ACHN (cell line): ENCODE data around the gene PRR33.
"Not testable (repeated sequence)": the region's sequence is repeated elsewhere in the genome, so short reads cannot be mapped to it uniquely, and the experiment has no call there.

ENCODE experiments used
- DNase-seq: peaks from one replicate; pipeline ENCODE4 v3.0.0-alpha.2; 2015
- in situ Hi-C: cut with HindIII; loops from 2 replicates; pipeline ENCODE4 v1.10.0; 2017; ENCODE audit warnings: low sequenced_read_pairs, low pct_ligation_motif_present, low pct_unique_long_range_greater_than_20kb

Gene PRR33

DNA sequence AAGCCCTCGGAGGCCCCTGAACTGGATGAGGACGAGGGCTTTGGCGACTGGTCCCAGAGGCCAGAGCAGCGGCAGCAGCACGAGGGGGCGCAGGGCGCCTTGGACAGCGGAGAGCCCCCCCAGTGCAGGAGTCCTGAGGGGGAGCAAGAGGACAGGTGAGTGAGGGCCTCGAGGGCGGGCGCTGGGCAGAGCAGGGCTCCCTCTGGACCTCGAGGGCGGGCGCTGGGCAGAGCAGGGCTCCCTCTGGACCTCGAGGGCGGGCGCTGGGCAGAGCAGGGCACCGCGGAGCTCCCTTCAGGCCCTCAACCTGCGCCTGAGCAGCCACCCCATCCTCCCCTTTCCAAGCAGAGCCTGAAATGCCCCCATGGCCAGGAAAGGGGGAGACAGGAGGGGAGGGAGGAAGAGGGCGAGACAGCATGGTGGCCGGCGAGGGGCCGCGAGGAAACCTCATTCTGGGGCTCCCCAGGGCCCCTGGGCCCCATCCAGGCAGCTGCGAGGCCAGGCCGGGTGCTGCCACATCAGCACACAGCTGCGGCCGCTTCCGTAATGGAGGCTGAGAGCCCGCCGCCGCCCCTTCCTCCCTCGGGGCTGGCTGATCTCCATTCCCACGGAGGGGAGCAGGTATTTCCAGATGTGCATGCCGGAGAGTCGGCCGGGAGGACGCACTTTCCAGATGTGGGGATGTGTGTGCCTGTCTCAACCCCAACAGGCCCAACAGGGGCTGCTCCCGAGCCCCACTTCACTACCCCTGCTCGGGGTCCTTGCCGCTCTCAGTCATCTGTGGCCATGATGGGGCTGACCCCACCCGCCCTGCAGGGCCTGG is 10.0 kb downstream of the PRR33 start:
- in situ Hi-C loops: no loop called here
- DNase-seq: no peak

DNA sequence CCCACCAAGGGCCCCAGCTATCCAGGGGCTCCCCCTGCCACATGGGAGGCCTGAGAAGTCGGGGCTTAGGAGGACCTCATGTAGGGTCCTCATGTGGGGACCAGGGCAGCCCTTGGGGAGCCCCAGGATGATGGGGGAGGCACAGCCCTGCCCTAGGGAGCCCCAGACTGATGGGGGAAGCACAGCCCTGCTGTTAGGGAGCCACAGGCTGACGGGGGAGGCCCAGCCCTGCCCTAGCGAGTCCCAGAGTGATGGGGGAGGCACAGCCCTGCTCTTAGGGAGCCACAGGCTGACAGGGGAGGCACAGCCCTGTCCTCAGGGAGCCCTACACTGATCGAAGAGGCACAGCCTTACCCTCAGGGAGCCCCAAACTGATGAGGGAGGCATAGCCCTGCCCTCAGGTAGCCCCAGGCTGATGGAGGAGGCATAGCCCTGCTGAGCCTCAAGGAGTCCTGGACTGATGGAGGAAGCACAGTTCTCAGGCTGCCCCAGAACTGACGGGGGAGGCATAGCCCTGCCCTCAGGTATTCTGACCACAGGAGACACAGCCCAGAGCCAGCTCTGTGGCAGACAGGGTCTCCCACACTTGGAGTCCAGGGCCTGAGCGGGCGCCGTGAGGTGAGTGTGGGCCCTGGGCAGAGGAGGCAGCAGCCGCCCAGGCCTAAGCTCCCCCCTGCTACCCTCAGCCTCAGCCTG is 10.8 kb downstream of the PRR33 start:
- in situ Hi-C loops: no loop called here
- no peak for DNase-seq

DNA sequence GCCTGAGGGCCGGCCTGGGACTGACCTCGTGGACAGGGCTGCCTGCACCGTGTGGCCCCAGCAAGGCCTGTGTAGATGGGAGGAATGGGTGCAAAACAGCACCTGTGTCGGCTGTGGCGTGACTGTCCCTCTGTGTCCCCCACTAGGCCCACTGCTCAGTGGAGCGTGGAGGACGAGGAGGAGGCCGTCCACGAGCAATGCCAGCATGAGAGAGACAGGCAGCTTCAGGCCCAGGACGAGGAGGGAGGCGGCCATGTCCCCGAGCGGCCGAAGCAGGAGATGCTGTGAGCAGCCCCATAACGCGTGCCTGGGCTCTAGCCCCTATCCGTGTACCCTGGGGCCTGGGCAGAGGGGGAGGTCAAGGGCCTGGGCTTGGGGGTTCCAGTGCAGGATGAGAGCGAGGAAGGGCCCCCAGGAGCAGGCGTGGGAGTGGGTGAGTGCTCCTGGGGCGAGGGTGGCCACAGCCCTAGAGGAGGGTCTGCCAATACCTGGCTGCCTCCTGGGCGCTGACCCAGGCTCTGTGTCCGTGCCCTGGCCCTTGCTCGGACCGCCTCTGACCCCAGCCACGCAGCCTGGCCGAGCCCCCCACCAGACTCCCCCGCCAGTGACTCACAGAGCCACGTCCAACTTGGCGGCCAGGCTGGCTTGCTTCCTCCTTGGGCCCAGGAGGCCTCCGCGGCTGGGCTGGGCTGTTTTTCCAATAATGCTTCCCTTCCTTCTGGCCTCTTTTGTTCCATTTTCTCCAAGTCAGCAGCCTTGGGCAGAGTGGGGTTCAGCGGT is 11.6 kb downstream of the PRR33 start:
- in situ Hi-C loops: no loop called here
- DNase-seq: no peak

GRCh38 chr11:1879342-1879940 is 12.3 kb downstream of the PRR33 start:
- in situ Hi-C loops: no loop called here
- no peak for DNase-seq

- in situ Hi-C loops: no loop called here
- no peak for DNase-seq
Measured at GRCh38 chr11:1878137-1879031, 13.3 kb downstream of the PRR33 start.

- in situ Hi-C loops: no loop called here
- no peak for DNase-seq
Measured at GRCh38 chr11:1877211-1878136, 14.2 kb downstream of the PRR33 start.

DNA sequence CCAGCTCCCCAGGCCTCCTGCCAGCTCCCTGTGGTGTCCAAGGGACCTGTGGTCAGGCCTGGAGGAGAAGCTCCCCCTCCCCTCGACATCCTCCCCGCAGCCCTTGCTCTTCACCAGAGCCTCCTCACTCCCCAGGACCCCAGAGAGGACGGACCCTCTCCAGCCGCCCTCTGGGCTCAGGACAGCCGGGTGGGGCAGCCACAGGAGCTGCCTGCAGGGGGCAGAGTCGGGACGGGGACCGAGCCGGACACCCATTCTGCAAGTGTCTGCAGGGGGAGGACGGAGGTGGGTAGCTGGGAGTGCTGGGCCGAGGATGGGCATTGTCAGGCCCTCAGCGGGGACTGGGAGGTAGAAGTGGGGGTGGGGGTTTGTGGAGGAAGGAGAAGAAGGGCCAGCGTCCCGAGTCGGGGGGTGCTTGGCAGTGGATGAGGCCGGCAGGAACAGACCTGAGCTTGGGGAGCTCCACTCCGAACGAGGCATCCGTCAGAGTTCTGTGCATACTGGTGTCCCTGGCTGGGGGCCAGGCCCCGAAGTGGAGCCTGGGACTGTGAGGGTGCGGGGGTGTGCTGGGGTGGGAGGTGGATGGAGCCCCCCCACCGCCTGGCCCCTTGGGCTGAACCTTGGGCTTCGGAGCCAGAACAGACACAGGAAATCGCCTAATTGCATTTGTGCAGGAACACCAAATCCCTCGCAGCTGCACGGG is 15.2 kb downstream of the PRR33 start:
- in situ Hi-C loops: no loop called here
- DNase-seq: peak; percentile 10

- DNase-seq, in situ Hi-C loops: not testable (repeated sequence)
Measured at GRCh38 chr11:1875851-1876301, 15.8 kb downstream of the PRR33 start.

DNA sequence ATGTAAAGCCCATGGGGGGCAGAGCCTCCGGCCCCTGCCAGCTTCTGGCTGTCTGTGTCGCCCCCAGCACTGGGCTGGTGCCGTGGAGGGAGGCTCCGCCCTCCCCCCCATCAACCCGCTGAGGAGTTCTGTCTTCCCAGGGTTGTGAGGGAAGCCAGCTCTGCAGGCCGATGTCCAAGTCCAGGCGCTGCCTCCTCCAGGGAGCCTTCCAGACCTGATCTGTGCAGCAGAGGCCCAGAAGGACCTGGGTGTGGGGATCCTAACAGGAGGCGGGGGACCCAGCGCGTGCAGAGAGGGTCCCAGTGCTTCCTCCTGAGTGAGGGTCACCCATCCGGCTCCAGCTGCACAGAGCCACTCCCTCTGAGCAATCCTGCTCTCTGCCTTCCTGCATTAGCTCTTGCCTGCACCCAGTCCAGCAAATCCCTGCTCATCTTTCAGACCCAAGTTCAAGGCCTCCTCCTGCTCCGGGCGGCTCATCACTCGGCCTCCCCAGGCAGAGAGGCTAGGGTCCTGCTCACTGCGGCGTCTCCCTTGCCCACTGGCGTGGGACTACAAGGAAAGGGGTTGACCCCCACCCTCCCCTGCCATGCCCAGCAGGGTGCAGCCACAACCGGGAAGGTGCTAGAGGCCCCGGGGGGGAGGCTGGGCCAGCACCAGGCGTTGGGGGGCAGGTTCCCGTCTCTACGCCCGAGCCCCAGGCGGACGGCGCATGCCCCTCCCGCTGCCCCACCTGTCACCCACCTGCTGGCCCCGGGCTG is 16.4 kb downstream of the PRR33 start:
- in situ Hi-C loops: no loop called here
- no peak for DNase-seq

DNA sequence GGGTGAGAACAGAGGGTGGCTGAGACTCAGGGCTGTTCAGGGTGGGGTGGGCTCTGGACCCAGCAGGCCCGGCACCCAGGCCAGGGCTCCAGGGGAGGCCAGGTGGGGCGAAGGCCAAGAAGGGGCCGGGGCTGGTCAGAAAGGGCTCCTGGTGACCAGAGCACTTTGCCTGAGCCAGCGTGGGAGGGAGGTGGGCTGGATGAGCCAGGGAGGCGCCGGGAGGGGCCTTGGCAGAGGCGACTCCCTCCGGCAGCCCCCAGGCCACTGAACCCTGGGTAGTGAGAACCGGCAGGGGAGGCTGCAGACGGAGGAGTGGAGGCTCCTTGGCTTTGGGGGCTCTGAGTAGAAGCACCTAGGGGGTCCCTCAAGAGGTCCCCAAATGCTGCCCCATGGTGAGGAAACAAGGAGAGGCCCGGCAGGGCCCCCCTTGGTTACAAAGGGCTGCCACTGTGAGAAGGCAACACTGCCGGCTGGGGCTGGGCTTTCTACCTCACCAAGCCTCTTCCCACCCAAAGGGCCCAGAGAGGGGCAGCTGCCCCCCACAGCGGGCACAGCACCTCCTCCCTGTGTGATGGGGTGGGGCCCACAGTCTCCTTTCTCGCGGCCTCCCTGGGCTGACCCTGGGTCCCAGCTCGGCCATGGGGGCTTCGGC is 17.1 kb downstream of the PRR33 start:
- in situ Hi-C loops: not testable (repeated sequence)

GRCh38 chr11:1873813-1874150 is 17.9 kb downstream of the PRR33 start:
- DNase-seq, in situ Hi-C loops: not testable (repeated sequence)

More for the DNA sequence above, 17.1 kb downstream of the PRR33 start:
- DNase-seq: not testable (repeated sequence)

GRCh38 chr11:1873048-1873812 is 18.5 kb downstream of the PRR33 start:
- DNase-seq: peak; percentile 38
- in situ Hi-C loops: no loop called here

DNA sequence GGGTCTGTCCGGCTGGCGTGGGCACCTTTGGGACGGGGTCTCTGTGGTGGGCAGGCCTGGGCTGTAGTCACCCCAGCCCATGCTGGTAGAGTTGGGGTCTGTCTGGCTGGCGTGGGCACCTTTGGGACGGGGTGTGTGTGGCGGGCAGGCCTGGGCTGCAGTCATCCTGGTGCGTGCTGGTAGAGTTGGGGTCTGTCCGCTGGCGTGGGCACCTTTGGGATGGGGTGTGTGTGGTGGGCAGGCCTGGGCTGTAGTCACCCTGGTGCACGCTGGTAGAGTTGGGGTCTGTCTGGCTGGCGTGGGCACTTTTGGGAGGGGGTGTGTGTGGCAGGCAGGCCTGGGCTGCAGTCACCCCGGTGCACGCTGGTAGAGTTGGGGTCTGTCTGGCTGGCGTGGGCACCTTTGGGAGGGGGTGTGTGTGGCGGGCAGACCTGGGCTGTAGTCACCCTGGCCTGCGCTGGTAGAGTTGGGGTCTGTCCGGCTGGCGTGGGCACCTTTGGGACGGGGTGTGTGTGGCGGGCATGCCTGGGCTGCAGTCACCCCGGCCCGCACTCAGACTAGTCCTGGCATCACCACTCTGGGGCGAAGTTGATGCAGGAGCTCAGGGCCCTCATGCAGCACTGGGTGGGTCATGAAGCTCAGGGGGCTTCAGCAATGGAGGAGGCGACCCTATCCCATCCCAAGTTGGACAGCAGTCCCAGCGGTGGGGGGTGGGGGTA is 19.3 kb downstream of the PRR33 start:
- no peak for DNase-seq
- in situ Hi-C loops: no loop called here

DNA sequence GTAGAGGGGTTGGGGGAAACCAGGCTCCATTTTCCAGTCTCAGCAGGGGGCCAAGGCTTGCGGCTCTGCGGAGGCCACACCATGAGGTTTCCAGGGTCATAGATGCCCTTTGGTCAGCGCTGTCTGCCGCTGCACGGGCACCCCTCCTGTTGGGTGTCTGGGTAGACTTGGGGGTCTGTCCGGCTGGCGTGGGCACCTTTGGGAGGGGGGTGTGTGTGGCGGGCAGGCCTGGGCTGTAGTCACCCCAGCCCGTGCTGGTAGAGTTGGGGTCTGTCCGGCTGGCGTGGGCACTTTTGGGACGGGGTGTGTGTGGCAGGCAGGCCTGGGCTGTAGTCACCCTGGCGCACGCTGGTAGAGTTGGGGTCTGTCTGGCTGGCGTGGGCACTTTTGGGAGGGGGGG is 20.2 kb downstream of the PRR33 start:
- in situ Hi-C loops: no loop called here
- DNase-seq: no peak
